ENCODE results near the gene CUEDC2. TPM values are rescaled to one million over a fixed set of nuclear protein-coding genes. Genes with fewer than 3 reads are reported as not detected.

CUEDC2 gene
- total and polyA plus RNA-seq, 10 of the 15 experiments (the other 5 are each of a cell fraction or from before 2014, with no cell fraction given): 20.4 to 121 (median 75.0) TPM

DNA sequence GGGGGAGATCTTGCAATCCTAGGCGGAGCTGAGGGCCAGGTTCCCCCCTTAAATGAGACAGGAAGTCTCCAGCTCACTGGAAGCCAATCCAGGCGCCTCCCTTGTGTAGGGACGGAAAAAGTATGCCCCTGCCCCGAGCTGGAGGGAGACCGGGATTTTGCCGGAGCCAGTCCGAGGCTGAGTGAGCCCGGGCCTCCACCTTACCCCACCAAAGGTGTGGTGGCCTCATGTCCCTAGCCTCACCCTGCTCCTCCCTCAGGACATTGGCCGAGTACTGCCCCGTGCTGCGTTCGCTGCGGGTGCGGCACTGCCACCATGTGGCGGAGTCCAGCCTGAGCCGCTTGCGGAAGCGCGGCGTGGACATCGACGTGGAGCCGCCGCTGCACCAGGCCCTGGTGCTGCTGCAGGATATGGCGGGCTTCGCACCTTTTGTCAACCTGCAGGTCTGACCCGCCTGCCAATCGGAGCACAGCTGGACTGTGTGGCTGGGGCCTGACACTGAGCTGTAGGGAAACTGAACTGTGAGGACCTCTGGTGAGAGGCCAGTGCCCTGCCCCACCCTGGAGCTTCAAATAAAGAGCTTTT, 9.7 kb downstream of the CUEDC2 start (continued):
- TF ChIP-seq TCF12 (IDR thresholded peaks at IDR 0.05; ENCODE audit: low read depth, low read length) (no peak), CEBPZ (IDR thresholded peaks at IDR 0.05; ENCODE audit: low read depth, low read length) (no peak), EGR1 (IDR thresholded peaks at IDR 0.05; ENCODE audit: borderline replicate concordance in 1 of 2, low read depth in 2 of 2, low read length in 2 of 2) (no peak), IRF5 (IDR thresholded peaks at IDR 0.05; ENCODE audit: borderline replicate concordance) (no peak), KAT2A (conservative IDR thresholded peaks at IDR 0.05; ENCODE audit: control insufficient read depth, low read depth, low read length) (no peak), SRF (IDR thresholded peaks at IDR 0.05; ENCODE audit: low read depth in 2 of 2, low read length in 2 of 2) (no peak), NFYB (IDR thresholded peaks at IDR 0.05; ENCODE audit: insufficient read depth, low read depth, low read length) (0 out of 2 replicates have a peak, but pooled peaks have one; percentile 21), BHLHE40 (IDR thresholded peaks at IDR 0.05; ENCODE audit: borderline replicate concordance in 1 of 2, low read depth in 2 of 2, low read length in 1 of 2) (peak in 1 of 2 experiments; percentile 62; a peak in 2 of 4 replicates), CREM (IDR thresholded peaks at IDR 0.05; ENCODE audit: low read depth) (peak; percentile 49; the same call in 1 of the 2 replicates), BMI1 (IDR thresholded peaks at IDR 0.05; ENCODE audit: borderline replicate concordance) (no peak), BACH1 (IDR thresholded peaks at IDR 0.05; ENCODE audit: borderline replicate concordance) (no peak), CREB1 (IDR thresholded peaks at IDR 0.05; ENCODE audit: low read depth) (0 out of 2 replicates have a peak, but pooled peaks have one; percentile 11), POLR2A (IDR thresholded peaks at IDR 0.05; ENCODE audit: low read depth, low read length) (peak; percentile 62), ETV6 (conservative IDR thresholded peaks at IDR 0.05 in 1 of 2, IDR thresholded peaks at IDR 0.05 in 1 of 2; ENCODE audit: borderline replicate concordance in 1 of 2, low read depth in 1 of 2) (peak in 1 of 2 experiments; percentile 47; a peak in 1 of 4 replicates), ATF7 (IDR thresholded peaks at IDR 0.05; ENCODE audit: low read depth) (no peak), SREBF2 (IDR thresholded peaks at IDR 0.05; ENCODE audit: low read length) (no peak), RUNX3 (IDR thresholded peaks at IDR 0.05; ENCODE audit: low read length) (peak; percentile 31; the same call in 1 of the 2 replicates), TARDBP (IDR thresholded peaks at IDR 0.05; ENCODE audit: borderline replicate concordance) (no peak), NR2C2 (IDR thresholded peaks at IDR 0.05; ENCODE audit: borderline replicate concordance, control insufficient read depth, insufficient read length, low read depth) (no peak), STAT3 (IDR thresholded peaks at IDR 0.05; ENCODE audit: low read depth, low read length) (no peak), JUNB (IDR thresholded peaks at IDR 0.05) (no peak), RELA (IDR thresholded peaks at IDR 0.05; ENCODE audit: borderline replicate concordance, partially characterized antibody) (peak; percentile 27), SPI1 (IDR thresholded peaks at IDR 0.05; ENCODE audit: borderline replicate concordance, insufficient read depth, low read depth, low read length) (peak; percentile 6; the same call in 1 of the 2 replicates), ZBED1 (IDR thresholded peaks at IDR 0.05; ENCODE audit: borderline replicate concordance) (no peak)
